Measurements from ENCODE around the gene ANAPC16. TPM values are rescaled to one million over a fixed set of nuclear protein-coding genes. Genes with fewer than 3 reads are reported as not detected.
"Not testable (repeated sequence)": the region's sequence is repeated elsewhere in the genome, so short reads cannot be mapped to it uniquely, and the experiment has no call there.

Gene ANAPC16
- total RNA-seq, 1 experiment from 2014 or later = 52.3 TPM

GRCh38 chr10:72235544-72236279 lies 19.9 kb downstream of the ANAPC16 start:
- no peak for DNase-seq (ENCODE audit: low read depth, low spot score)
- in situ Hi-C loops (cut with HindIII; ENCODE audit: low pct_unique_long_range_greater_than_20kb, low sequenced_read_pairs) = no loop called here

- in situ Hi-C loops (cut with HindIII; ENCODE audit: low pct_unique_long_range_greater_than_20kb, low sequenced_read_pairs) = no loop called here
- DNase-seq (ENCODE audit: low read depth, low spot score) = no peak
These were observed 22.8 kb downstream of the ANAPC16 start for GRCh38 chr10:72238392-72239175.

- in situ Hi-C loops (cut with HindIII; ENCODE audit: low pct_unique_long_range_greater_than_20kb, low sequenced_read_pairs) = no loop called here
These were observed 23.6 kb downstream of the ANAPC16 start for GRCh38 chr10:72239409-72239808.

GRCh38 chr10:72240371-72240770 lies 24.6 kb downstream of the ANAPC16 start:
- no peak for DNase-seq (ENCODE audit: low read depth, low spot score)
- in situ Hi-C loops (cut with HindIII; ENCODE audit: low pct_unique_long_range_greater_than_20kb, low sequenced_read_pairs) = no loop called here

More at GRCh38 chr10:72239409-72239808, 23.6 kb downstream of the ANAPC16 start:
- DNase-seq (ENCODE audit: low read depth, low spot score) = no peak

GRCh38 chr10:72241691-72242252 lies 26.0 kb downstream of the ANAPC16 start:
- no peak for DNase-seq (ENCODE audit: low read depth, low spot score)
- in situ Hi-C loops (cut with HindIII; ENCODE audit: low pct_unique_long_range_greater_than_20kb, low sequenced_read_pairs) = no loop called here

GRCh38 chr10:72242675-72243074 lies 26.9 kb downstream of the ANAPC16 start:
- no peak for DNase-seq (ENCODE audit: low read depth, low spot score)
- in situ Hi-C loops (cut with HindIII; ENCODE audit: low pct_unique_long_range_greater_than_20kb, low sequenced_read_pairs) = no loop called here

GRCh38 chr10:72243822-72244437 lies 28.1 kb downstream of the ANAPC16 start:
- in situ Hi-C loops (cut with HindIII; ENCODE audit: low pct_unique_long_range_greater_than_20kb, low sequenced_read_pairs) = no loop called here
- DNase-seq (ENCODE audit: low read depth, low spot score) = peak; percentile 35

GRCh38 chr10:72244573-72245038 lies 28.8 kb downstream of the ANAPC16 start:
- in situ Hi-C loops (cut with HindIII; ENCODE audit: low pct_unique_long_range_greater_than_20kb, low sequenced_read_pairs) = no loop called here

GRCh38 chr10:72245949-72246525 lies 30.2 kb downstream of the ANAPC16 start:
- peak; percentile 30 for DNase-seq (ENCODE audit: low read depth, low spot score)
- in situ Hi-C loops (cut with HindIII; ENCODE audit: low pct_unique_long_range_greater_than_20kb, low sequenced_read_pairs) = no loop called here

More at GRCh38 chr10:72244573-72245038, 28.8 kb downstream of the ANAPC16 start:
- no peak for DNase-seq (ENCODE audit: low read depth, low spot score)

- in situ Hi-C loops (cut with HindIII; ENCODE audit: low pct_unique_long_range_greater_than_20kb, low sequenced_read_pairs) = no loop called here
These were observed 32.8 kb downstream of the ANAPC16 start for GRCh38 chr10:72248468-72249151.

GRCh38 chr10:72249176-72249862 lies 33.5 kb downstream of the ANAPC16 start:
- DNase-seq (ENCODE audit: low read depth, low spot score); in situ Hi-C loops (cut with HindIII; ENCODE audit: low pct_unique_long_range_greater_than_20kb, low sequenced_read_pairs): not testable (repeated sequence)

More at GRCh38 chr10:72248468-72249151, 32.8 kb downstream of the ANAPC16 start:
- peak; percentile 91 for DNase-seq (ENCODE audit: low read depth, low spot score)

GRCh38 chr10:72250666-72251065 lies 34.9 kb downstream of the ANAPC16 start:
- DNase-seq (ENCODE audit: low read depth, low spot score) = no peak
- in situ Hi-C loops (cut with HindIII; ENCODE audit: low pct_unique_long_range_greater_than_20kb, low sequenced_read_pairs) = no loop called here

GRCh38 chr10:72251635-72252034 lies 35.8 kb downstream of the ANAPC16 start:
- no peak for DNase-seq (ENCODE audit: low read depth, low spot score)
- in situ Hi-C loops (cut with HindIII; ENCODE audit: low pct_unique_long_range_greater_than_20kb, low sequenced_read_pairs) = no loop called here

- in situ Hi-C loops (cut with HindIII; ENCODE audit: low pct_unique_long_range_greater_than_20kb, low sequenced_read_pairs) = no loop called here
These were observed 37.2 kb downstream of the ANAPC16 start for GRCh38 chr10:72252972-72253371.

GRCh38 chr10:72253578-72253977 lies 37.8 kb downstream of the ANAPC16 start:
- DNase-seq (ENCODE audit: low read depth, low spot score) = no peak
- in situ Hi-C loops (cut with HindIII; ENCODE audit: low pct_unique_long_range_greater_than_20kb, low sequenced_read_pairs) = no loop called here

More at GRCh38 chr10:72252972-72253371, 37.2 kb downstream of the ANAPC16 start:
- no peak for DNase-seq (ENCODE audit: low read depth, low spot score)

- in situ Hi-C loops (cut with HindIII; ENCODE audit: low pct_unique_long_range_greater_than_20kb, low sequenced_read_pairs) = no loop called here
These were observed 39.2 kb downstream of the ANAPC16 start for GRCh38 chr10:72254813-72255568.

More at GRCh38 chr10:72254813-72255568, 39.2 kb downstream of the ANAPC16 start:
- DNase-seq (ENCODE audit: low read depth, low spot score) = peak; percentile 74

Measured in SK-MEL-5 (cell line).